Keratinocyte (primary cell): ENCODE data around the gene RERE. TPM values are rescaled to one million over a fixed set of nuclear protein-coding genes. Genes with fewer than 3 reads are reported as not detected.
A peak's percentile ranks its signal among the peaks of the same experiment; 100 is the strongest.

ENCODE experiments used
- DNase-seq: peaks from one replicate; pipeline ENCODE4 v3.0.0-alpha.2; 2011; ENCODE audit warnings: low read depth, missing footprints, low spot score
- FAIRE-seq: peaks from 2 replicates; lab custom pipeline; 2011; peaks lifted over from hg19 to GRCh38; lab: Jason Lieb, UNC
- H2AFZ ChIP-seq: 2 replicates; pipeline ENCODE4 v1.6.0; 2012; ENCODE audit warnings: low read length, control low read depth, inconsistent platforms; ENCODE audit not compliant: control insufficient read depth
- H3K27ac ChIP-seq: 2 replicates; pipeline ENCODE4 v1.5.1; 2011; ENCODE audit warnings: low read length; ENCODE audit not compliant: control insufficient read depth, insufficient read depth
- H3K27me3 ChIP-seq: 3 replicates; pipeline ENCODE4 v1.6.0; 2011; ENCODE audit warnings: low read length; ENCODE audit not compliant: control insufficient read depth, insufficient read depth; ENCODE audit errors: extremely low read depth
- H3K36me3 ChIP-seq, 2 experiments: 2 replicates in 1 of 2; 3 replicates in 1 of 2; pipeline ENCODE4 v1.5.1; 2011; ENCODE audit warnings: low read length in 2 of 2, mild to moderate bottlenecking in 1 of 2; ENCODE audit not compliant: control insufficient read depth in 2 of 2, insufficient read depth in 2 of 2; ENCODE audit errors: extremely low read depth in 1 of 2
- H3K4me1 ChIP-seq: 3 replicates; pipeline ENCODE4 v1.5.1; 2011; ENCODE audit warnings: low read length; ENCODE audit not compliant: control insufficient read depth, insufficient read depth; ENCODE audit errors: extremely low read depth
- H3K4me2 ChIP-seq: 3 replicates; pipeline ENCODE4 v1.6.0; 2011; ENCODE audit warnings: low read depth, low read length; ENCODE audit not compliant: control insufficient read depth, insufficient read depth; ENCODE audit errors: extremely low read depth
- H3K4me3 ChIP-seq, 3 experiments: fragments of 200-600 bp in 1 of 3; sonication (generic) in 1 of 3; 2 replicates in 2 of 3; 3 replicates in 1 of 3; pipeline ENCODE4 v1.5.1; 2011 to 2016; ENCODE audit warnings: low read length in 3 of 3, mild to moderate bottlenecking in 3 of 3, control low read depth in 2 of 3, inconsistent platforms in 1 of 3, low read depth in 1 of 3, mixed read lengths in 1 of 3, mixed run types in 1 of 3, moderate library complexity in 1 of 3; ENCODE audit not compliant: control insufficient read depth in 2 of 3, insufficient read depth in 2 of 3; ENCODE audit errors: extremely low read depth in 1 of 3
- H3K79me2 ChIP-seq: 2 replicates; pipeline ENCODE4 v1.6.0; 2012; ENCODE audit warnings: low read length; ENCODE audit not compliant: control insufficient read depth, insufficient read depth
- H3K9ac ChIP-seq: 3 replicates; pipeline ENCODE4 v1.6.0; 2011; ENCODE audit warnings: low read length; ENCODE audit not compliant: control insufficient read depth, insufficient read depth; ENCODE audit errors: extremely low read depth
- H3K9me1 ChIP-seq: 3 replicates; pipeline ENCODE4 v1.6.0; 2011; ENCODE audit warnings: low read length; ENCODE audit not compliant: control insufficient read depth, insufficient read depth; ENCODE audit errors: extremely low read depth
- H3K9me3 ChIP-seq: 2 replicates; pipeline ENCODE4 v1.5.1; 2012; ENCODE audit warnings: low read depth, low read length; ENCODE audit not compliant: control insufficient read depth
- H4K20me1 ChIP-seq: 3 replicates; pipeline ENCODE4 v1.6.0; 2011; ENCODE audit warnings: low read length; ENCODE audit not compliant: control insufficient read depth, insufficient read depth; ENCODE audit errors: extremely low read depth
- CTCF ChIP-seq, 3 experiments: IDR thresholded peaks in 1 of 3; conservative IDR thresholded peaks in 1 of 3; optimal IDR thresholded peaks in 1 of 3; 2 replicates in 2 of 3; 3 replicates in 1 of 3; pipeline versions ENCODE3 to v1.5.1; 2011; ENCODE audit warnings: low read length in 3 of 3, mild to moderate bottlenecking in 3 of 3, moderate library complexity in 2 of 3, control low read depth in 1 of 3, inconsistent platforms in 1 of 3; ENCODE audit not compliant: insufficient read depth in 2 of 3; ENCODE audit errors: extremely low read depth in 1 of 3
- EZH2 ChIP-seq: IDR thresholded peaks from one replicate; pipeline ENCODE4 v1.6.1; 2012; ENCODE audit warnings: inconsistent platforms, mild to moderate bottlenecking, low read length, moderate library complexity
- dilution Hi-C: fragments of 300-500 bp; cut with MboI; formaldehyde crosslinking; loops from one replicate; pipeline ENCODE4 v1.7.0; 2020; ENCODE audit warnings: low sequenced_read_pairs; ENCODE audit not compliant: extremely low pct_ligation_motif_present
- polyA plus RNA-seq, 5 experiments: library from polyadenylated mRNA; depleted of rRNA in 3 of 5; stranded (reverse) in 3 of 5; stranded (forward) in 1 of 5; unstranded in 1 of 5; fragments of >200 nt; gene quantifications; 1 replicate in 1 of 5; 2 replicates in 3 of 5; 3 replicates in 1 of 5; pipeline versions ENCODE4 v1.2.1 to v1.2.3, GENCODE V29; 2011 to 2012; ENCODE audit warnings: missing spikeins in 2 of 5, low read depth in 1 of 5, low replicate concordance in 1 of 5

RERE gene
- polyA plus RNA-seq, 1 donor (not counting 4 experiments of a cell fraction or from before 2014, with no cell fraction given), result 3.8 TPM

- no peaks in the 10 kb centered on the region for H3K9me3 ChIP-seq
- peak overlapping the region; percentile 51 for H3K27ac ChIP-seq
- peaks cover 22% of the 10 kb centered on the region for H3K4me1 ChIP-seq
- H3K79me2 ChIP-seq, result peaks cover 7% of the 10 kb centered on the region
- dilution Hi-C loops, result no loop called here
- H4K20me1 ChIP-seq, result no peaks in the 10 kb centered on the region
- no peaks in the 10 kb centered on the region for H3K27me3 ChIP-seq
- FAIRE-seq (no peak), DNase-seq (no peak)
- H3K4me2 ChIP-seq, result no peak overlapping the region
- H2AFZ ChIP-seq, result no peak overlapping the region
- H3K9ac ChIP-seq, result no peak overlapping the region
- TF ChIP-seq EZH2, result no peak
- TF ChIP-seq CTCF (optimal IDR thresholded peaks at IDR 0.05 in 1 of 3, IDR thresholded peaks at IDR 0.05 in 1 of 3, conservative IDR thresholded peaks at IDR 0.05 in 1 of 3; ENCODE audit: extremely low read depth in 1 of 3, insufficient read depth in 2 of 3, low read length in 3 of 3), result no peak
- no peak overlapping the region for H3K4me3 ChIP-seq
- peaks cover 3 to 8% of the 10 kb centered on the region in 2 experiments for H3K36me3 ChIP-seq
- no peaks in the 10 kb centered on the region for H3K9me1 ChIP-seq
Measured at GRCh38 chr1:8397511-8397910, 419.9 kb downstream of the RERE start.

- Histone ChIP-seq H4K20me1 (no peaks in the 10 kb centered on the region), H3K27ac (peak overlapping the region; percentile 51), H3K9ac (no peak overlapping the region), H3K4me2 (peak overlapping the region; percentile 13), H3K4me3 (no peak overlapping the region), H3K36me3 (peaks cover 3% of the 10 kb centered on the region in 2 experiments), H3K9me1 (no peaks in the 10 kb centered on the region), H2AFZ (no peak overlapping the region), H3K79me2 (peaks cover 8% of the 10 kb centered on the region), H3K27me3 (no peaks in the 10 kb centered on the region), H3K4me1 (peaks cover 22% of the 10 kb centered on the region), H3K9me3 (no peaks in the 10 kb centered on the region)
- dilution Hi-C loops, result no loop called here
- FAIRE-seq, result peak; percentile 86
- DNase-seq, result peak; percentile 53
- TF ChIP-seq EZH2 (no peak), CTCF (optimal IDR thresholded peaks at IDR 0.05 in 1 of 3, IDR thresholded peaks at IDR 0.05 in 1 of 3, conservative IDR thresholded peaks at IDR 0.05 in 1 of 3; ENCODE audit: extremely low read depth in 1 of 3, insufficient read depth in 2 of 3, low read length in 3 of 3) (no peak)
Measured at GRCh38 chr1:8396786-8397406, 420.5 kb downstream of the RERE start.
